Activated T-helper 1 cell treated with anti-CD3 and anti-CD28 coated beads, Interleukin-12 subunit alpha, Interleukin-12 subunit beta, Interleukin-2, Interleukin-4 antibody, amounts not matched to agents 30 ng/mL and 10 ng/mL and 1 ng/mL, durations not matched to agents 14 hours and 24 hours and 36 hours (primary cell): Measurements from ENCODE around the gene DNAJC12. TPM values are rescaled to one million over a fixed set of nuclear protein-coding genes. Genes with fewer than 3 reads are reported as not detected.
"Not testable (repeated sequence)": the region's sequence is repeated elsewhere in the genome, so short reads cannot be mapped to it uniquely, and the experiment has no call there.

Experiments
- DNase-seq: peaks from one replicate; pipeline ENCODE4 v3.0.0; 2021; ENCODE audit warnings: low spot score
- H3K27ac Mint-ChIP-seq: one replicate; pipeline ENCODE4 v1.8.0; 2021; ENCODE audit warnings: mild to moderate bottlenecking, mixed read lengths
- H3K27me3 Mint-ChIP-seq: one replicate; pipeline ENCODE4 v1.8.0; 2022; ENCODE audit warnings: mild to moderate bottlenecking, moderate library complexity, mixed read lengths; ENCODE audit not compliant: insufficient read depth
- H3K36me3 Mint-ChIP-seq: one replicate; pipeline ENCODE4 v1.8.0; 2021; ENCODE audit warnings: low read depth, mixed read lengths
- H3K4me1 Mint-ChIP-seq: one replicate; pipeline ENCODE4 v1.8.0; 2021; ENCODE audit warnings: low read depth, mixed read lengths
- H3K4me3 Mint-ChIP-seq: one replicate; pipeline ENCODE4 v1.8.0; 2021; ENCODE audit warnings: mild to moderate bottlenecking, moderate library complexity, mixed read lengths
- H3K9me3 Mint-ChIP-seq: one replicate; pipeline ENCODE4 v1.8.0; 2021; ENCODE audit warnings: mixed read lengths
- intact Hi-C: fragments of 100-400 bp; cut with micrococcal nuclease; formaldehyde crosslinking; loops from one replicate; pipeline ENCODE4 v1.15.1; 2024
- total RNA-seq: library from RNA; stranded (reverse); gene quantifications from 2 replicates; pipeline ENCODE4 v1.2.3, GENCODE V29; 2022

DNAJC12 gene
- total RNA-seq, 1 donor from 2014 or later = 25.0 TPM

DNA sequence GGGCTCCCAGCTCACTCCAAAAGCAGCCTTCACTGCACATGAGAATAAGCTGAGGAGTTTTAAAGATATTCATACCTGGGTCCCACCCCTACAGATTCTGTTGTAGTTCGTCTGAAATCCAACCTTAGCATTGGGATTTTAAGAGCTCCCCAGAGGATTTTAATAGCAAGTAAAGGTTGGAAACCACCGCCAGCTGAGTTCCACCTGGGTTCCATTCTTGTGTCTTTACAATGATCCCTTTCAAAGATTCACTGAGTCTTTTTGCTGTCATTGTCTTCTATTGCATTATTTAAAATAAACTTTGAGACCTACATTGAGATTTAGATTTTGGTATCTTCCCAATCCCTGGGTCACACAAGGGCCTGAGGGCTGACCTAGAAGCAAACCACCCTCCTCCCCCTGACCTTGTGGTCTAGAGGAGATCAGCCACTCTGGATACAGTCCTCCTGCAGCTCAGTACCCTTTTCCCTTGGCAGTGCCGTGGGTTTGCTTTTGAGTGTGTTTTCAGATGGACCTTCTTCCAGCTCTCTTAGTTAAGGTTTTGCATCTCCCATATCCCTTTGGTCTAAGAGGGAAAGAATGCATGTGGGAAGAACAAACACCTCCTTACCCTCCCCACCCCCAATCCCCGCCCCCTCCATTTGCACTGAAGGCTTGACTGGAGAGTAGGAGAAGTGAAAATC is 23.9 kb upstream of the DNAJC12 start:
- H3K36me3 Mint-ChIP-seq = no peaks in the 10 kb centered on the region
- no peak for DNase-seq
- H3K27ac Mint-ChIP-seq = no peak overlapping the region
- H3K4me3 Mint-ChIP-seq = no peak overlapping the region
- H3K9me3 Mint-ChIP-seq = no peaks in the 10 kb centered on the region
- intact Hi-C loops = no loop called here
- no peaks in the 10 kb centered on the region for H3K27me3 Mint-ChIP-seq
- H3K4me1 Mint-ChIP-seq = no peaks in the 10 kb centered on the region

- H3K27me3 Mint-ChIP-seq = no peaks in the 10 kb centered on the region
- H3K4me1 Mint-ChIP-seq = peaks cover 8% of the 10 kb centered on the region
- intact Hi-C loops = no loop called here
- no peaks in the 10 kb centered on the region for H3K9me3 Mint-ChIP-seq
- H3K36me3 Mint-ChIP-seq = no peaks in the 10 kb centered on the region
- H3K4me3 Mint-ChIP-seq = no peak overlapping the region
- no peak overlapping the region for H3K27ac Mint-ChIP-seq
- no peak for DNase-seq
Measured at GRCh38 chr10:67858971-67859370, 21.0 kb upstream of the DNAJC12 start.

- Mint-ChIP-seq H3K27me3 (no peaks in the 10 kb centered on the region), H3K4me3 (no peak overlapping the region), H3K27ac (no peak overlapping the region), H3K36me3 (no peaks in the 10 kb centered on the region), H3K4me1 (peaks cover 8% of the 10 kb centered on the region), H3K9me3 (no peaks in the 10 kb centered on the region)
- DNase-seq = no peak
- intact Hi-C loops = no loop called here
Measured at GRCh38 chr10:67853512-67853911, 15.5 kb upstream of the DNAJC12 start.

DNA sequence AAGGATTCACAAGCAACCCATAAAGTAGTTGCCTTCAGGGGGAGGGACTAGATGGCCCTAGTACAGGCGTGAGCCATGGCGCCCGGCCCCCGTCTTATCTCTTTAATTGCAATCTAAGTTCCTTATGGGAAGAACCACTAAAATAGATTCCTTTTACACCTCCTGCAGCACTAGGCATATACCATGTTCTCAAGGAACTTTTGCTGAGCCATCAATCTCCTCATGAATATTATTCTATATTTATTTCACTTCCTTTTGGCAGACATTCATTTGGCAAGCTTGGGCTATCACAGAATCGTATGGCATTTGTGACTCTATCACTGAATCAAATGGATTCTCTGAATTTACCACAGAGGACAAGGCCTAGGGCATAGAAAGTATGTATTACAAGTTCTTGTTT is 14.8 kb upstream of the DNAJC12 start:
- intact Hi-C loops = no loop called here
- Mint-ChIP-seq H3K27ac (no peak overlapping the region), H3K27me3 (no peaks in the 10 kb centered on the region), H3K4me3 (no peak overlapping the region), H3K4me1 (peaks cover 8% of the 10 kb centered on the region), H3K36me3 (no peaks in the 10 kb centered on the region), H3K9me3 (no peaks in the 10 kb centered on the region)
- no peak for DNase-seq

GRCh38 chr10:67851186-67851585 is 13.2 kb upstream of the DNAJC12 start:
- H3K4me1 Mint-ChIP-seq = peaks cover 8% of the 10 kb centered on the region
- intact Hi-C loops = no loop called here
- H3K27me3 Mint-ChIP-seq = no peaks in the 10 kb centered on the region
- H3K36me3 Mint-ChIP-seq = no peaks in the 10 kb centered on the region
- peak overlapping the region; percentile 40 for H3K4me3 Mint-ChIP-seq
- no peak for DNase-seq
- no peak overlapping the region for H3K27ac Mint-ChIP-seq
- H3K9me3 Mint-ChIP-seq = no peaks in the 10 kb centered on the region

DNA sequence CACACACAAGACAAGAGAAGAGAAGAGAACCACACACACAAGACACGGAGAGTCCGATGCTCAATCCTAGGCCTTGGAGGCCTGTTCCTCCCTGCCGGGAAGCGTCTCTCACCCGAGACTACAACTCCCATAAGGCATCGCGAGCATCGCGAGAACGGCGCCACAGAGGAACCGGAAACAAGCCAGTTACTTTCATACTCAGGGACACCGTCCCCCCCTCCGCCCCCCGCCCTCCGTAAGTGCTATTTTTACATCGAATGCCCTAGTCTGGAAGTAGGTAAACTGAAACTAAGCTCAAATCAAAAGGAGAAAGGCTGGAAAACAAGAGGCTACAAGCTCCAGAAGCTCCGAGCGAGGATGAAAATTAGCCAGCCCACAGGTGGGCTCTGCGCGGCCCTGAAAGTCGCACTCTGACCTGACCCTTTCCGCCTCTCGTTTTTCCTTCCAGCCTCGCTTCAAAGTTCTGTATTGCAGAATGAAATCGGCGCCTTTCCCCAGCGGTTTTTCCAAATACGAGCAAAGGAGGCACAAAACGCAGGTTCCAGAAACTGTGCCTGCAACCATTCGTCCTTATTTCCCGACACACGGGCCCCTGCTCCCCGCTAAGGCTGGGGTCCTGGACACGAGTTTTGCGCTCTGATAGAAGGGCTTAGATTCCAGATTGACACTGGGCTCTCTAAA is 11.5 kb upstream of the DNAJC12 start:
- H3K9me3 Mint-ChIP-seq = no peaks in the 10 kb centered on the region
- H3K36me3 Mint-ChIP-seq = no peaks in the 10 kb centered on the region
- H3K27me3 Mint-ChIP-seq = no peaks in the 10 kb centered on the region
- intact Hi-C loops = loop anchor here (1.0 kb wide), 9 partner anchors 11 to 482 kb away; partner anchors contain the start of genes DNAJC12 and SIRT1
- H3K27ac Mint-ChIP-seq = peak overlapping the region; percentile 95
- peak; percentile 92 for DNase-seq
- H3K4me3 Mint-ChIP-seq = peak overlapping the region; percentile 91
- H3K4me1 Mint-ChIP-seq = no peaks in the 10 kb centered on the region

DNA sequence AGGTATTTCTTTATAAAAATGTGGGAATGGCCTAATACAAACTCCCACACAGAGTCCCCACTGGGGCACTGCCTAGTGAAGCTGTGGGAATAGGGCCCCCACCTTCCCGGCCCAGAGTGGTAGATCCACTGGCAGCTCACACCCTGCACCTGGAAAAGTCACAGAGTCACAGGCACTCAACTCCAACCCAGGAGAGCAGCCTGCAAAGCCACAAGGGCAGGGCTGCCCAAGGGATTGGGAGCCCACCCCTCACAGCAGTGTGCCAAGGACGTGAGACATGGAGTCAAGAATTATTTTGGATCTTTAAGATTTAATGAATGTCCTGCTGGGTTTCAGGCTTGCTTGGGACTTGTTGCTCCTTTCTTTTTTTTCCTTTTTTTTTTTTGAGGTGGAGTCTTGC is 5.3 kb upstream of the DNAJC12 start:
- H3K27me3 Mint-ChIP-seq = no peaks in the 10 kb centered on the region
- H3K4me1 Mint-ChIP-seq = no peaks in the 10 kb centered on the region
- no peak overlapping the region for H3K4me3 Mint-ChIP-seq
- H3K27ac Mint-ChIP-seq = no peak overlapping the region
- peaks cover 11% of the 10 kb centered on the region for H3K9me3 Mint-ChIP-seq
- no peaks in the 10 kb centered on the region for H3K36me3 Mint-ChIP-seq
- intact Hi-C loops = no loop called here
- DNase-seq = no peak

- no peak for DNase-seq
- no peaks in the 10 kb centered on the region for H3K36me3 Mint-ChIP-seq
- H3K27me3 Mint-ChIP-seq = no peaks in the 10 kb centered on the region
- H3K4me1 Mint-ChIP-seq = peaks cover 6% of the 10 kb centered on the region
- intact Hi-C loops = no loop called here
- no peak overlapping the region for H3K27ac Mint-ChIP-seq
- H3K9me3 Mint-ChIP-seq = peaks cover 11% of the 10 kb centered on the region
- H3K4me3 Mint-ChIP-seq = no peak overlapping the region
Measured at GRCh38 chr10:67841737-67842136, 3.7 kb upstream of the DNAJC12 start.

- Mint-ChIP-seq H3K4me1 (peaks cover 16% of the 10 kb centered on the region), H3K27me3 (no peaks in the 10 kb centered on the region), H3K36me3 (no peaks in the 10 kb centered on the region), H3K4me3 (no peak overlapping the region), H3K27ac (no peak overlapping the region), H3K9me3 (peaks cover 11% of the 10 kb centered on the region)
- no peak for DNase-seq
- intact Hi-C loops = no loop called here
Measured at GRCh38 chr10:67839951-67840350, 2.0 kb upstream of the DNAJC12 start.

DNA sequence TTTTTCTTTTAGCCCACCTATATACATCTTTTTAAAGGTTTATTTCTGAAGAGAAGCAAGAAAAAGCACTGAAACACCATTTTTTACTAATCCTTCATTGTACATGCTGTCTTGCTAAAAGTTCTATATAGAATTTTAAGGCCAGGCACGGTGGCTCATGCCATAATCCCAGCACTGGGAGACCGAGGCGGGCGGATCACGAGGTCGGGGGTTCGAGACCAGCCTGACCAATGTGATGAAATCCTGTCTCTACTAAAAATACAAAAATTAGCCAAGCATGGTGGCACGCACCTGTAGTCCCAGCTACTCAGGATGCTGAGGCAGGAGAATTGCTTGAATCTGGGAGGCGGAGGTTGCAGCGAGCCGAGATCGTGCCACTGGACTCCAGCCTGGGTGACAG is 1.5 kb upstream of the DNAJC12 start:
- H3K27me3 Mint-ChIP-seq, H3K27ac Mint-ChIP-seq, intact Hi-C loops, H3K4me3 Mint-ChIP-seq, H3K36me3 Mint-ChIP-seq, DNase-seq: not testable (repeated sequence)
- H3K4me1 Mint-ChIP-seq = peaks cover 16% of the 10 kb centered on the region
- peaks cover 11% of the 10 kb centered on the region for H3K9me3 Mint-ChIP-seq

DNA sequence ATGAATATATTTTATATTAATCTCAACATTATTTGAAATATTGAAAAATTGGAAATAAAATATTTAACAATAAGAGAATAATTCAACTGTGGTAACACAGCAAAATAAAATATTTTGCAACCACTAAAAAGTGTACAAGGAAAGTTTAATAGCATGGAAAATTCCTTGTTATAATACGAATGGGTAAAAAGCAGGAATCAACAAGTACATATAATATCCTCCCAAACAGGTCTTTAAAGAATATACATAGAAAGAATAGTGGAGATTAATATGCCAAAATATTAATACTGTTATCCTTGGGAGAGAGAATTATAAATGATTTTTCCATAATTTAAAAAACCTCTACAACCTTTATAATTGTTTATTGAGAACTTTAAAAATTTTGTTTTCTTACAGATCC is 1.0 kb downstream of the DNAJC12 start:
- H3K4me1 Mint-ChIP-seq = peaks cover 22% of the 10 kb centered on the region
- H3K9me3 Mint-ChIP-seq = peaks cover 11% of the 10 kb centered on the region
- intact Hi-C loops = no loop called here
- no peak overlapping the region for H3K4me3 Mint-ChIP-seq
- DNase-seq = no peak
- H3K27me3 Mint-ChIP-seq = no peaks in the 10 kb centered on the region
- H3K36me3 Mint-ChIP-seq = no peaks in the 10 kb centered on the region
- no peak overlapping the region for H3K27ac Mint-ChIP-seq

- peaks cover 7% of the 10 kb centered on the region for H3K9me3 Mint-ChIP-seq
- intact Hi-C loops = no loop called here
- peaks cover 1% of the 10 kb centered on the region for H3K36me3 Mint-ChIP-seq
- peaks cover 22% of the 10 kb centered on the region for H3K4me1 Mint-ChIP-seq
- H3K4me3 Mint-ChIP-seq = peak overlapping the region; percentile 42
- no peak for DNase-seq
- no peaks in the 10 kb centered on the region for H3K27me3 Mint-ChIP-seq
- H3K27ac Mint-ChIP-seq = no peak overlapping the region
Measured at GRCh38 chr10:67836488-67836887, 1.5 kb downstream of the DNAJC12 start.

- H3K36me3 Mint-ChIP-seq, DNase-seq, H3K27me3 Mint-ChIP-seq, H3K27ac Mint-ChIP-seq, H3K9me3 Mint-ChIP-seq, intact Hi-C loops: not testable (repeated sequence)
- Mint-ChIP-seq H3K4me1 (peaks cover 22% of the 10 kb centered on the region), H3K4me3 (peak overlapping the region; percentile 67)
Measured at GRCh38 chr10:67835541-67836394, 2.2 kb downstream of the DNAJC12 start.
